Femur (tissue), 1 donor: ENCODE results near the gene CAMTA1.

Experiments used
- DNase-seq: peaks from one replicate; pipeline ENCODE4 v3.0.0-alpha.2; 2017

The CAMTA1 gene

GRCh38 chr1:7448986-7449385 lies 663.7 kb downstream of the CAMTA1 start:
- no peak for DNase-seq

- DNase-seq: no peak
Measured at GRCh38 chr1:7449750-7450149, 664.5 kb downstream of the CAMTA1 start.

GRCh38 chr1:7450838-7451237 lies 665.6 kb downstream of the CAMTA1 start:
- no peak for DNase-seq

GRCh38 chr1:7453038-7453437 lies 667.8 kb downstream of the CAMTA1 start:
- DNase-seq: no peak

GRCh38 chr1:7454052-7454815 lies 669.0 kb downstream of the CAMTA1 start:
- DNase-seq: no peak

GRCh38 chr1:7454895-7455784 lies 669.9 kb downstream of the CAMTA1 start:
- peak; percentile 55 for DNase-seq

- DNase-seq: no peak
Measured at GRCh38 chr1:7455796-7456721, 670.8 kb downstream of the CAMTA1 start.

GRCh38 chr1:7456722-7457082 lies 671.4 kb downstream of the CAMTA1 start:
- DNase-seq: no peak

GRCh38 chr1:7457811-7458210 lies 672.6 kb downstream of the CAMTA1 start:
- no peak for DNase-seq

- DNase-seq: no peak
Measured at GRCh38 chr1:7458946-7459345, 673.7 kb downstream of the CAMTA1 start.

GRCh38 chr1:7459914-7460313 lies 674.7 kb downstream of the CAMTA1 start:
- no peak for DNase-seq

GRCh38 chr1:7460807-7461206 lies 675.6 kb downstream of the CAMTA1 start:
- no peak for DNase-seq

- DNase-seq: no peak
Measured at GRCh38 chr1:7462617-7463016, 677.4 kb downstream of the CAMTA1 start.

- no peak for DNase-seq
Measured at GRCh38 chr1:7463526-7463925, 678.3 kb downstream of the CAMTA1 start.

- DNase-seq: no peak
Measured at GRCh38 chr1:7464736-7465135, 679.5 kb downstream of the CAMTA1 start.

- no peak for DNase-seq
Measured at GRCh38 chr1:7467476-7468175, 682.4 kb downstream of the CAMTA1 start.

- DNase-seq: no peak
Measured at GRCh38 chr1:7468248-7468647, 683.0 kb downstream of the CAMTA1 start.

GRCh38 chr1:7469255-7469938 lies 684.1 kb downstream of the CAMTA1 start:
- peak; percentile 77 for DNase-seq

- DNase-seq: peak; percentile 80
Measured at GRCh38 chr1:7470904-7471638, 685.8 kb downstream of the CAMTA1 start.

- DNase-seq: peak; percentile 54
Measured at GRCh38 chr1:7471836-7472235, 686.6 kb downstream of the CAMTA1 start.
